ENCODE data around the gene KCNMB2. TPM values are rescaled to one million over a fixed set of nuclear protein-coding genes. Genes with fewer than 3 reads are reported as not detected.

The KCNMB2 gene
- polyA plus RNA-seq, 2 of the 4 experiments (the other 2 are of a cell fraction): not detected

- no peak for ATAC-seq
- no peak overlapping the region for H3K27ac ChIP-seq
- H3K4me2 ChIP-seq: no peak overlapping the region
- DNase-seq (ENCODE audit: low read depth in 1 of 2, low spot score in 1 of 2): no peak
- FAIRE-seq: no peak
- no peaks in the 10 kb centered on the region for H3K9me3 ChIP-seq
- POLR2A ChIA-PET: no interaction called here
- TF ChIP-seq CEBPB (IDR thresholded peaks at IDR 0.05): no peak
- no peak for TF ChIP-seq HMGXB4 (CRISPR knock-in tag; IDR thresholded peaks at IDR 0.05; ENCODE audit: borderline replicate concordance)
- TF ChIP-seq E2F6 (IDR thresholded peaks at IDR 0.05; ENCODE audit: borderline replicate concordance, low read depth): no peak
- TF ChIP-seq RFX5 (IDR thresholded peaks at IDR 0.05): no peak
- TF ChIP-seq FOXS1 (CRISPR knock-in tag; IDR thresholded peaks at IDR 0.05): no peak
- no peak for TF ChIP-seq USF2 (IDR thresholded peaks at IDR 0.05)
- TF ChIP-seq ESRRA (IDR thresholded peaks at IDR 0.05; ENCODE audit: borderline replicate concordance, low read length): no peak
- no peak for TF ChIP-seq ZSCAN20 (CRISPR knock-in tag; IDR thresholded peaks at IDR 0.05)
- no peak for TF ChIP-seq ZNF302 (CRISPR knock-in tag; IDR thresholded peaks at IDR 0.05)
- no peak for TF ChIP-seq PHF8 (IDR thresholded peaks at IDR 0.05; ENCODE audit: borderline replicate concordance, low read depth)
- CTCF ChIA-PET: no interaction called here
- H3K4me3 ChIP-seq: no peak overlapping the region
- no peaks in the 10 kb centered on the region for H3K4me1 ChIP-seq
Observed at GRCh38 chr3:178529606-178530225, 6.5 kb upstream of the KCNMB2 start.

- Histone ChIP-seq H3K4me2 (no peak overlapping the region), H3K9me3 (no peaks in the 10 kb centered on the region), H3K27ac (no peak overlapping the region), H3K4me1 (no peaks in the 10 kb centered on the region), H3K4me3 (no peak overlapping the region)
- ChIA-PET CTCF (interaction anchor here (0.6 kb wide), 1 partner anchor 1206 kb away, joined by 3 read pairs; no protein-coding TSS in a partner anchor), POLR2A (no interaction called here)
- FAIRE-seq: no peak
- TF ChIP-seq ELK1 (IDR thresholded peaks at IDR 0.05; ENCODE audit: low read depth, low read length) (no peak), RAD21 (conservative IDR thresholded peaks at IDR 0.05 in 1 of 2, IDR thresholded peaks at IDR 0.05 in 1 of 2) (no peak), KDM1A (IDR thresholded peaks at IDR 0.05; ENCODE audit: low read depth) (no peak)
- ATAC-seq: no peak
- WGBS (ENCODE audit: missing lambda C conversion rate): 23% methylated on average over 2 of the region's 2 CpGs
- no peak for DNase-seq (ENCODE audit: low read depth in 1 of 2, low spot score in 1 of 2)
Observed at GRCh38 chr3:178532476-178532875, 3.8 kb upstream of the KCNMB2 start.

- ATAC-seq: no peak
- 22% methylated on average over 7 of the region's 7 CpGs for WGBS (ENCODE audit: missing lambda C conversion rate)
- ChIA-PET POLR2A (no interaction called here), CTCF (interaction anchor here (1.3 kb wide), 1 partner anchor 1563 kb away, joined by 4 read pairs; no protein-coding TSS in a partner anchor)
- Histone ChIP-seq H3K9me3 (no peaks in the 10 kb centered on the region), H3K4me1 (no peaks in the 10 kb centered on the region), H3K27ac (no peak overlapping the region), H3K4me2 (no peak overlapping the region), H3K4me3 (no peak overlapping the region)
- DNase-seq (ENCODE audit: low read depth in 1 of 2, low spot score in 1 of 2): no peak
- FAIRE-seq: no peak
- no peak for TF ChIP-seq ESRRA (IDR thresholded peaks at IDR 0.05; ENCODE audit: borderline replicate concordance, low read length)
- TF ChIP-seq ZSCAN20 (CRISPR knock-in tag; IDR thresholded peaks at IDR 0.05): no peak
- TF ChIP-seq TP53 (CRISPR knock-in tag; IDR thresholded peaks at IDR 0.05): no peak
- no peak for TF ChIP-seq CBX8 (IDR thresholded peaks at IDR 0.05)
- no peak for TF ChIP-seq PBX3 (IDR thresholded peaks at IDR 0.05)
- no peak for TF ChIP-seq ZFP36 (IDR thresholded peaks at IDR 0.05; ENCODE audit: borderline replicate concordance, partially characterized antibody)
- no peak for TF ChIP-seq CEBPB (IDR thresholded peaks at IDR 0.05)
- no peak for TF ChIP-seq EHF (CRISPR knock-in tag; IDR thresholded peaks at IDR 0.05)
- TF ChIP-seq GATA3 (IDR thresholded peaks at IDR 0.05; ENCODE audit: borderline replicate concordance): no peak
- no peak for TF ChIP-seq BHLHE40 (IDR thresholded peaks at IDR 0.05; ENCODE audit: low read depth, low read length)
- TF ChIP-seq REST (IDR thresholded peaks at IDR 0.05): no peak
- no peak for TF ChIP-seq USF2 (IDR thresholded peaks at IDR 0.05)
- TF ChIP-seq RFX5 (IDR thresholded peaks at IDR 0.05): no peak
- no peak for TF ChIP-seq ZNF302 (CRISPR knock-in tag; IDR thresholded peaks at IDR 0.05)
Observed at GRCh38 chr3:178537122-178537705, 978 bp downstream of the KCNMB2 start.

Data from A549 (cell line).